ENCODE measurements around the gene OLFML2A.

Gene OLFML2A

DNA sequence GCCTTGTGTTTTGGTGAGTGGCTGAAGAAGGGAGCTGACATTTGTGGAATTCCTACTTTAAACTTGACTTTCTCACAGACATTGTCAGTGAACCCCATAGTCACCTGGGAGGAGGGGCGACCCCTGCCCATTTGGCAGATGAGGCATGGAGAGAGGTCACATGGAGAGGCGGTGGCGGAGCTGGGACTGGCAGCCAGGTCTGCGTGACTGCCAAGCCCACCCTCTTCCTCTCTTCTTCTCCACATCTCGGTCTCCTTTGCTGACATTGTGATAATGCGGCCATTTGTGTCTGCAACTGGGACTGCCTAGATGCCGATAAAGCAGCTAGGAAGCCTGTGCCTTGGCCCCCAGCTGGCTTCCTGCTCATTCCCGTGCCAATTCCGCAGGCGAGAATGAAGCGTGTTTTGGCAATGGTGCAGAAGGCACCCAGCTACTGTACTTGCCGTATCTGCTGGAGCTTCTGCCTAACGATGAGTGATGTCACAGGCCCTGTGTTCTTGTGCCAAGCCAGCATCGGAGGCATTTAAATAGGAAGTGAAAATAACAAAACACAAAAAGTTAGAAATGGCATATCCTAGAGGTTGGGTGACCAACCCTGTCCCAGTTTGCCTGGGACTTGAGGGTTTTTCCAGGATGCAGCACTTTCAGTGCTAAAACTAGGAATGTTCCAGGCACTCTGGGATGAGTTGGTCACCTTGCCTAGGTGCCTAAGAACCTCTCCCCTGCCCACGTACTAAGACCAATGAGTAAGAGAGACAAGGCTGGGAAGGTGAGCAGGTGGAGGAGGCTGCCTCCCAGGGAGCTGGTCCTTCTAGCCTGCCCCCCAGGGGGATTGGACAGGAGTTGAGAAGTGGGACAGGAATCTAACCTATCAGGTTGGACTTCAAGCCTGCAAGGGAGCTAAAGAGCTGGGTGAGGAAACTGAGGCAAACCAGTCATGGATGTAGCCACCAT, 23.6 kb downstream of the OLFML2A start:
- no peak for DNase-seq

DNA sequence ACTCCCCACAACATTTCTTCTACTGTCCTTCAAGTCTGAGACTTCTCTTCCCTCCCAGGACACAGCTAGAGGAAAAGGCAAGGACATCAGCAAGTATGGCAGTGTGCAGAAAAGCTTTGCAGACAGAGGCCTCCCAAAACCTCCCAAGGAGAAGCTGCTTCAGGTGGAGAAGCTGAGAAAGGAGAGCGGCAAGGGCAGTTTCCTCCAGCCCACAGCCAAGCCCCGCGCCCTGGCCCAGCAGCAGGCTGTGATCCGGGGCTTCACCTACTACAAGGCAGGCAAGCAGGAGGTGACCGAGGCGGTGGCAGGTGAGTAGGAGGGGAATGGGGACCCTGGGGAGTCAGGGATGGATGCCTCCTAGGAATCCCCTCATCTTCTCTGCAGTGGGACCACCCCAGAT, 24.4 kb downstream of the OLFML2A start:
- no peak for DNase-seq

DNA sequence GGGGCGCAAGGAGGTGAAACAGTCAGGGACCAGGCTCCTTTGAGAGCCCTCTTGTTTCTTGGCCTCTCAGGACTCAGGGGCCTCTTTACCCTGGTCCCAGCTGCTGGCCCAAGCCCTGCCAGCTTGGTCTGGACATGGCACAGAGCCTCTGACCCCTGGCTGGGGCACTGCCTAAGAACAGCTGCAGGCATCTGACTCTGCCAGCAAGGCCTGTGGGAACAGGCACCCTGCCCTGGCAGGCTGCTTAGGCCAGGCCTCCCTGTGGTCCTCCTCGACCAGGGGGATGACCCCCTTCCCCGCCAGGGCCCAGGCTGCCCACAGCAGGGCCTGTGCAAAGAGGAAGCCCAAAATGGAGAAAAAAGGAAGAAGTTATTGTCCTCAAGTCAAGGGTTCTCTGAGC, 25.5 kb downstream of the OLFML2A start:
- no peak for DNase-seq

- no peak for DNase-seq
Measured at GRCh38 chr9:124803911-124804310, 27.0 kb downstream of the OLFML2A start.

- no peak for DNase-seq
Measured at GRCh38 chr9:124805186-124805585, 28.3 kb downstream of the OLFML2A start.

DNA sequence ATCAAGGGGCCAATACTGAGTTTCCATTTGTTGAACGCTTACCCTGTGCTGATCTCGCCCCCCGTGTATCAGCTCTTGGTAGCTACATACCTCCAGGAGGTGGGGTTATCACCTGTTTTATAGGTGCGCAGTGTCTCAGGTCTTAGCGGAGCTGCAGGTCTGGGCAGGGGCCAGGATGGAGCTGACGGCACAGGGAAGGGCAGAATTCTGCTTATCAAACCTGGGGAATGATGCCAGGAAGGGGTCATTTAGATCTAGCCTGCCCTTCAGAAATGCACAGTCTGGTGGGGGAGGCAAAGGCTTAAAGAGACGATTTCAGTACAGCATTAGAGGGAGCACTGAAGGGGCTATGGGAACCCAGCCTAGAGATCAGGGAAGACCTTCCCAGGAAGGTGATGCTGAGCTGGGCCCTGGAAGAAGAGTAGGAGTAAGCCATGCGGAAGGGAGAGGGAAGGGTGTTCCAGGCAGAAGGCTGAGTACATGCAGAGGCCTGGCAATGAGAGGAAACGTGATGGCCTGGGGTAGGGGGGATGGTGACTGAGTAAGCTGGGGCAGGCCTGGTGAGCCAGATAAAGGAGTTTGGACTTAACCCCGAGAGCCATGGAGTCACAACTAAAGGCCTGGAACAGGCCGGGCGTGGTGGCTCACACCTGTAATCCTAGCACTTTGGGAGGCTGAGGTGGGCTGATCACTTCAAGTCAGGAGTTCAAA, 31.5 kb downstream of the OLFML2A start:
- no peak for DNase-seq

GRCh38 chr9:124809211-124809610, 32.3 kb downstream of the OLFML2A start:
- DNase-seq = no peak

DNA sequence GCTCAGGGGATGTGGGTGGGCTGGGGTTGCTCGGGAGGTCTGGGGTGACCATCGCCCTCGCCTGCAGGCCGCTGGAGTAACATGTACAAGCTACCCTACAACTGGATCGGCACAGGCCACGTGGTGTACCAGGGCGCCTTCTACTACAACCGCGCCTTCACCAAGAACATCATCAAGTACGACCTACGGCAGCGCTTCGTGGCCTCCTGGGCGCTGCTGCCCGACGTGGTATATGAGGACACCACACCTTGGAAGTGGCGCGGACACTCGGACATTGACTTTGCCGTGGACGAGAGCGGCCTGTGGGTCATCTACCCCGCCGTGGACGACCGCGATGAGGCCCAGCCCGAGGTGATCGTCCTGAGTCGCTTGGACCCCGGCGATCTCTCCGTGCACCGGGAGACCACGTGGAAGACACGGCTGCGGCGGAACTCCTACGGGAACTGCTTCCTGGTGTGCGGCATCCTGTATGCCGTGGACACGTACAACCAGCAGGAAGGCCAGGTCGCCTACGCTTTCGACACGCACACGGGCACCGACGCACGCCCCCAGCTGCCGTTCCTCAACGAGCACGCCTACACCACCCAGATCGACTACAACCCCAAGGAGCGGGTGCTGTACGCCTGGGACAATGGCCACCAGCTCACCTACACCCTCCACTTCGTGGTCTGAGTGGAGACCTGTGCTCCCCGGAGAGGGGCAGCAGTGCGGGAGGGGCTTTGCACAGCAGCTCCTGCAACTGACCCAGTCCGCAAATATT, 33.0 kb downstream of the OLFML2A start:
- DNase-seq = no peak

GRCh38 chr9:124810663-124811355, 33.9 kb downstream of the OLFML2A start:
- peak; percentile 70 for DNase-seq

GRCh38 chr9:124812441-124812876, 35.5 kb downstream of the OLFML2A start:
- DNase-seq = peak; percentile 90

DNA sequence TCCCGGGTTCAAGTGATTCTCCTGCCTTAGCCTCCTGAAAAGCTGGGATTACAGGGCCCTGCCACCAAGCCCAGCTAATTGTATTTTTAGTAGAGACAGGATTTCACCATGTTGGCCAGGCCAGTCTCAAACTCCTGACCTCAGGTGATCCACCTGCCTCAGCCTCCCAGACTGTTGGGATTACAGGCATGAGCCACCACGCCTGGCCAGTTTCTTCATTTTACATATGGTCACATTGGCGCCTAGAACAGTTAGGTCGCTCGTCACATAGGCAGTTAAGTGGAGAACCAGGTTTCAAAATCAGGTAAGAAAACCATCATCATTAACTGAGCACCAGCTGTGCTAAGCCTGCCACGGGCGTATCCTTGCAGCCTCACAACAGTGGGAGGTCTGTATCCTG, 36.1 kb downstream of the OLFML2A start:
- no peak for DNase-seq

- no peak for DNase-seq
Measured at GRCh38 chr9:124813501-124814163, 36.7 kb downstream of the OLFML2A start.

DNA sequence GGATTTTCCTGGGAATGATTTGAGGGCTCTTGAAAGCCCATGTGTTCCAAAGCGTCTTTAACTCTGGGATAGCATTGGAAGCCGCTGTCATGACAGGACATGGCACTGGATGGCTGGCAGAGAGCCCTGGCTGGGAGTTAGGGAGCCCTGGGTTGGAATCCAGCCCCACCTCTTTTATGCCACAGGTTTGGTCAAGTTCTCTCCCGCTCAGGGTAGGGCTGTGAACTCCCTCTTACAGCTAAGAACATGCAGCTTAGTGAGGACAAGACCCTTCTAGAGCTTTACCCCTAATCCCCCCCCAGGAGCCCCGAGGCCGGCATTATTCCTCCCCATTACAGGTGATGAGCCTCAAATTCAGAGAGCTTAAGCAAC, 37.2 kb downstream of the OLFML2A start:
- no peak for DNase-seq

DNA sequence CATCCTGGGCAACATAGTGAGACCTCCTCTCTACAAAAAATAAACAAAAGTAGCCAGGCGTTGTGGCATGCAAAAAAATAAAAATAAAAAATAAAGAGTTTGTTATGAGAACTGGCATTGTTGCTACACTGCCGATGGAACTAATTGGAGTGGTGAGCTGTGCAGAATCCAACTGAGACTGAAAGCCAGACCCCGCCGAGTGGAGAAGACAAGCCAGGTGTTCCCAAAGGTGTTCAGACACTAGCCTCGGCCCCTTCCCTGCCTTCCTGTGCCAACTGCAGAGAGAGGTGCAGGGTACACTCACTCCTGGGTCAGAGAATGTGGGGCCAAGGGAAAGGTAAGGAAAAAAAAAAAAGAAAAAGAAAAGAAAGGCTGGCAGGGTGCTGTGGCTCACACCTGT, 38.7 kb downstream of the OLFML2A start:
- DNase-seq = no peak

DNA sequence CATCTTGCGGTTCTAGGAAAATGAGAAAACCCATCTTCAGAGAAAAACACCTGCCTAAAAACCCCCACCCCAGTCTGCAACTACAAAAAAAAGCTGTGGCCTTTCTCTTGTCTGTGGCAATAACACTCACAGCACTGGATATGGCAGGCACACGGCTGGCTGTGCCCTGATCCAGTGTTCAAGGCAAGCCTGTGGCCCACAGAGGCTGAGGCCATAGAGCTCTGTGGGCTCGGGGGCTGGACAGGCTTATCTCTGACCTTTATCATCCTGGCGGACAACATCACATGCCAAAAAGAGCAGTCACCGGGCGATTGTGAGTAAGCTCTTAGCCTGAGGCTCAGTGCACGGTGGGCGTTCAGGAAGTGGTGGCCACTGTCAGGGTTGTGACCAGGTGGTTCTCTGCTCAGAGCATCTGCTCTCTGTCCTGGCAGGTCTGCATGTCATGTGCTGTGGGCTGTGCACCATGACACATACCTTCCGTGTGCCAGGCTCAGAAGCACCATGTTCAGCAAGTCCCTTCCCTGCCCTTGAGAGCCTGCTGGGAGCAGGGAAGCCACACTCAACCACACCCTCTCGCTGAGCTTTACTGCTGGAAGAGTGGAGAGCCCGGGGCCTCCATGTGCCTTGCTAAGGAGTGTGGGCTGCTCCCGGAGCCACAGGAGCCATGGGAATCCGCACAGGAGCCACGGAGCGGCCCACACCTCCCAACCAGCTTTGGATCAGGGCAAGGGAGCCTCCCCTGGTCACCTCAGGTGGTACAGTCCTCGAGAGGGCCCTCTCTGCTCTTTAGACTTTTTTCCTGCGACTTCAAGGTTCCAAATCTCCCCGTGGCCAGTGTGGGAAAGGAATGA, 41.7 kb downstream of the OLFML2A start:
- DNase-seq = peak; percentile 36

GRCh38 chr9:124820698-124821623, 44.0 kb downstream of the OLFML2A start:
- no peak for DNase-seq

DNA sequence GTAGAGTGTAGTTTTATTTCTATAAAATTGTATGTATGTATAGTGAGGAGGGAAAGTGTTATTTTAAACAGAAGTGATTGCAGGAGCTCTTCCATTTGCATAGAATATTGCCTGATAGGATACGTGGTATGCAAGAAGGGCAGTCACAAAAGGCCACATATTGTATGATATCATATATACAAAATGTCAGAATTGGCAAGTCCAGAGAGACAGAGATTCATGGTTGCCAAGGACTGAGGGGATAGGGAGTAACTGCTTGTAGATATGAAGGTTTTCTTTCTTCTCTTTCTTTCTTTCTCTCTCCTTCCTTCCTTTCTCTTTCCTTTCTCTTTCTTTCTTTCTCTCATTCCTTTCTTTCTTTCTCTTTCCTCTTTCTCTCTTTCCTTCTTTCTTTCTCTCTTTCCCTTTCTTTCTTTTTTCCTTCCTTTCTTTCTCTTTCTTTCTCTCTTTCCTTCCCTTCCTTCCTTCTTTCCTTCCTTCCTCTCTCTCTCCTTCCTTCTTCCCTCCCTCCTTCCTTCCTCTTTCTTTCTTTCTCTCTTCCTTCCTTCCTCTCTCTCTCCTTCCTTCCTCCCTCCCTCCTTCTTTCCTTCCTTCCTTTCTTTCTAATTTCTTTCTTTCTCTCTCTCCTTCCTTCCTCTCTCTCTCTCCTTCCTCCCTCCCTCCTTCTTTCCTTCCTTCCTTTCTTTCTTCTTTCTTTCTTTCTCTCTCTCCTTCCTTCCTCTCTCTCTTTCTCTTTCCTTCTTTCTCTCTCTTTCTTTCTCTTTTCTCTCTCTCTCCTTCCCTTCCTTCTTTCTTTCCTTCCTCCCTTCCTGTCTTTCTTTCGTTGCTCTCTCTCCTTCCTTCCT, 51.8 kb downstream of the OLFML2A start:
- DNase-seq = no peak

DNA sequence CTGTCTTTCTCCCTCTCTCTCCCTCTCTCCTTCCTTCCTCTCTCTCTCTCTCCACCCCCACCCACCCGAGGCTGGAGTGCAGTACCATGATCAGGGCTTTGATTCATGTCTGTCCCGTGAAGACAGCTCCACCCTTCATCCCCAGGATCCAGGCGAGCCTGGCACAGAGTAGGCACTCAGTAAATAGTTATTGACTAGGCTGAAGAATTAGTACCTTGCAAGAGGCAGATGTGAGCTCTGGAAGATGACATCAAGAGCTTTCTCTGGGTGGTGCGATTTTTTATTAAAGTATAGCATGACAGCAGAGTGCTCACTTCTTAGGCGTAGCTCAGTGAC, 52.4 kb downstream of the OLFML2A start:
- no peak for DNase-seq

- no peak for DNase-seq
Measured at GRCh38 chr9:124830593-124830992, 53.7 kb downstream of the OLFML2A start.
